Measurements from ENCODE around the gene CELF4.

CELF4 gene

DNA sequence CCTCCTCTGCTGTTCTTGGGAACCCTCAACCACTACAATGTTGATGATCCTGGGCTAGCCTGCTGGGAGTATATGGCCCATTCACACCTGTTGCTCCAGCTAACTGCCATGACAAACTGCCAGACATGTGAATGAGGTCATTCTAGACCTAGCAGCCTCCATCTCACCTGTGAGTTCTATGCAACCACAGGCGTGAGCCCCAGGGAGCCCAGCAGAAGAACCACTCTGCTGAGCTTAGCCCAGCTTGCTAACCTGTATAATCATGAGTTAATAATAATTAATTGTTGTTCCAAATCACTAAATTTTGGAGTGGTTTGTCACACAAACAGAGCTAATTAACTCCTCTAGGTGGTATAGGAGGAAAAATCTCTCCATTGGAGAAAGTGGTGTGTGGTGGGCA lies 24.7 kb upstream of the CELF4 start:
- H3K9ac ChIP-seq (ENCODE audit: low read depth, low read length), result no peak overlapping the region
- no peak overlapping the region for H2AFZ ChIP-seq (ENCODE audit: low read depth, low read length)
- no peaks in the 10 kb centered on the region for H3K9me3 ChIP-seq (ENCODE audit: insufficient read depth, low read length, severe bottlenecking)
- H3K27ac ChIP-seq (ENCODE audit: low read length), result no peak overlapping the region
- no peak overlapping the region for H3K4me2 ChIP-seq (ENCODE audit: insufficient read depth, low read length)
- TF ChIP-seq, protein P1, sequence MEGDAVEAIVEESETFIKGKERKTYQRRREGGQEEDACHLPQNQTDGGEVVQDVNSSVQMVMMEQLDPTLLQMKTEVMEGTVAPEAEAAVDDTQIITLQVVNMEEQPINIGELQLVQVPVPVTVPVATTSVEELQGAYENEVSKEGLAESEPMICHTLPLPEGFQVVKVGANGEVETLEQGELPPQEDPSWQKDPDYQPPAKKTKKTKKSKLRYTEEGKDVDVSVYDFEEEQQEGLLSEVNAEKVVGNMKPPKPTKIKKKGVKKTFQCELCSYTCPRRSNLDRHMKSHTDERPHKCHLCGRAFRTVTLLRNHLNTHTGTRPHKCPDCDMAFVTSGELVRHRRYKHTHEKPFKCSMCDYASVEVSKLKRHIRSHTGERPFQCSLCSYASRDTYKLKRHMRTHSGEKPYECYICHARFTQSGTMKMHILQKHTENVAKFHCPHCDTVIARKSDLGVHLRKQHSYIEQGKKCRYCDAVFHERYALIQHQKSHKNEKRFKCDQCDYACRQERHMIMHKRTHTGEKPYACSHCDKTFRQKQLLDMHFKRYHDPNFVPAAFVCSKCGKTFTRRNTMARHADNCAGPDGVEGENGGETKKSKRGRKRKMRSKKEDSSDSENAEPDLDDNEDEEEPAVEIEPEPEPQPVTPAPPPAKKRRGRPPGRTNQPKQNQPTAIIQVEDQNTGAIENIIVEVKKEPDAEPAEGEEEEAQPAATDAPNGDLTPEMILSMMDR (IDR thresholded peaks at IDR 0.05; ENCODE audit: borderline replicate concordance, extremely low read depth, low read length, poor library complexity, severe bottlenecking), result no peak
- no peak for TF ChIP-seq EZH2 (IDR thresholded peaks at IDR 0.05; ENCODE audit: borderline replicate concordance, low read depth, low read length, severe bottlenecking)
- ATAC-seq (ENCODE audit: insufficient read depth, low read depth) (no peak), DNase-seq (no peak)
- H4K20me1 ChIP-seq (ENCODE audit: insufficient read depth, low read length), result no peaks in the 10 kb centered on the region
- H3K36me3 ChIP-seq (ENCODE audit: insufficient read depth, low read length), result no peaks in the 10 kb centered on the region
- H3K79me2 ChIP-seq (ENCODE audit: insufficient read depth, low read length), result no peaks in the 10 kb centered on the region
- no peak overlapping the region for H3K4me3 ChIP-seq (ENCODE audit: low read depth in 1 of 2, low read length in 2 of 2)
- no peaks in the 10 kb centered on the region for H3K27me3 ChIP-seq (ENCODE audit: insufficient read depth, low read length, poor library complexity)
- H3K4me1 ChIP-seq (ENCODE audit: insufficient read depth, low read length), result no peaks in the 10 kb centered on the region

DNA sequence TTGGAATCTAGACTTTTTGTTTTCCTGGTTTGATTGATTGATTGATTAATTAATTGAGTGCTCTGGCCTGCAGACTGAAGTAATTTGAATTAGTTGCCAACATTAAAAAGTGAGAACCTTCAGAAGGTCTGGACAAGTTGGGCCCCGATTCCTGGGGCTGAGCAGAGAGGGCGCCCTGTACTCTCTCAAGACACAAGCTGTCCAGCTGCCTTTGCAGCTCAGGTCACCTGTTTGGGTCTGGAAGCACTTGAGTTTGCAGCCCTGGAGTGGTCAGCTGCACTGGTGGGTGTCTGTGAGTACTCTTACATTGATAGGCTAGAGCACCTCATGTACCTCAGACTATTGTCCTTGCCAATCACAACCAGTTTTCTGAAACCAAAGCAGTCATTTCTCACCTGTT lies 22.7 kb upstream of the CELF4 start:
- no peak overlapping the region for H3K4me3 ChIP-seq (ENCODE audit: low read depth in 1 of 2, low read length in 2 of 2)
- ATAC-seq (ENCODE audit: insufficient read depth, low read depth) (no peak), DNase-seq (no peak)
- H4K20me1 ChIP-seq (ENCODE audit: insufficient read depth, low read length), result no peaks in the 10 kb centered on the region
- no peaks in the 10 kb centered on the region for H3K27me3 ChIP-seq (ENCODE audit: insufficient read depth, low read length, poor library complexity)
- H3K27ac ChIP-seq (ENCODE audit: low read length), result no peak overlapping the region
- no peak overlapping the region for H2AFZ ChIP-seq (ENCODE audit: low read depth, low read length)
- no peaks in the 10 kb centered on the region for H3K4me1 ChIP-seq (ENCODE audit: insufficient read depth, low read length)
- H3K9me3 ChIP-seq (ENCODE audit: insufficient read depth, low read length, severe bottlenecking), result no peaks in the 10 kb centered on the region
- TF ChIP-seq, protein P1 (IDR thresholded peaks at IDR 0.05; ENCODE audit: borderline replicate concordance, extremely low read depth, low read length, poor library complexity, severe bottlenecking), result no peak
- no peak for TF ChIP-seq EZH2 (IDR thresholded peaks at IDR 0.05; ENCODE audit: borderline replicate concordance, low read depth, low read length, severe bottlenecking)
- H3K36me3 ChIP-seq (ENCODE audit: insufficient read depth, low read length), result no peaks in the 10 kb centered on the region
- no peak overlapping the region for H3K4me2 ChIP-seq (ENCODE audit: insufficient read depth, low read length)
- no peak overlapping the region for H3K9ac ChIP-seq (ENCODE audit: low read depth, low read length)
- no peaks in the 10 kb centered on the region for H3K79me2 ChIP-seq (ENCODE audit: insufficient read depth, low read length)

DNA sequence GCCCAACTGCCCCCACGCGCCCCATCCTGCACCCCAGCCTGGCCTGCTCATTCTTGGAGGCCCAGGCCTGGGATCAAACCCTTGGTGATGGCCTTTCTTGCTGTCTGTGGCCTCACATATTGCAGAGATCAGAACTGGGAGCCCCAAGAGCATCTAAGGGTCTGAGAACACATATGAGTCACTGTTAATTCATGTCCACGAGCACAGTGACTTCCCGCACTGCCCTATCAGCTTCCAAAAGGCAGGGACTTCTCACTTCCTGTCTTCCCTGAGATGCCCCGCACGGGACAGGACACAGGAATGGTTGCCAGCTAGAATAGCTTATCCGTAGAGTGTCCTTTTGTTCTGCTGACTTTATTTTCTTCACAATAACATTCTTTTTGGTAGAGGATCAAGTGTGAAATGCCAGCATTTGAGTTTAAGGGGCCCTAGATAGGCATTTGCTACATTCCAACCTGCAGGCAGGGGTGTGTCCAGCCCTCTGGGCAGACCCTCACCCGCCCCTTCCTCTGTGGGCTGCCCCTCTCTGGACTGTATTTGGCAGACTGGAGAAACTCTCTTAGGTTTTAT lies 21.1 kb upstream of the CELF4 start:
- Histone ChIP-seq H3K4me3 (ENCODE audit: low read depth in 1 of 2, low read length in 2 of 2) (no peak overlapping the region), H3K4me2 (ENCODE audit: insufficient read depth, low read length) (no peak overlapping the region), H3K9me3 (ENCODE audit: insufficient read depth, low read length, severe bottlenecking) (no peaks in the 10 kb centered on the region), H3K9ac (ENCODE audit: low read depth, low read length) (no peak overlapping the region), H3K4me1 (ENCODE audit: insufficient read depth, low read length) (no peaks in the 10 kb centered on the region), H3K79me2 (ENCODE audit: insufficient read depth, low read length) (no peaks in the 10 kb centered on the region), H3K36me3 (ENCODE audit: insufficient read depth, low read length) (no peaks in the 10 kb centered on the region), H2AFZ (ENCODE audit: low read depth, low read length) (no peak overlapping the region), H4K20me1 (ENCODE audit: insufficient read depth, low read length) (no peaks in the 10 kb centered on the region), H3K27ac (ENCODE audit: low read length) (no peak overlapping the region), H3K27me3 (ENCODE audit: insufficient read depth, low read length, poor library complexity) (no peaks in the 10 kb centered on the region)
- TF ChIP-seq EZH2 (IDR thresholded peaks at IDR 0.05; ENCODE audit: borderline replicate concordance, low read depth, low read length, severe bottlenecking), result no peak
- TF ChIP-seq, protein P1 (IDR thresholded peaks at IDR 0.05; ENCODE audit: borderline replicate concordance, extremely low read depth, low read length, poor library complexity, severe bottlenecking), result no peak
- DNase-seq (no peak), ATAC-seq (ENCODE audit: insufficient read depth, low read depth) (no peak)

Measured in DND-41 (cell line).